ENCODE data around the gene PRKACA. TPM values are rescaled to one million over a fixed set of nuclear protein-coding genes. Genes with fewer than 3 reads are reported as not detected.

Gene PRKACA
- total RNA-seq, 1 donor from 2014 or later = 88.1 TPM

DNA sequence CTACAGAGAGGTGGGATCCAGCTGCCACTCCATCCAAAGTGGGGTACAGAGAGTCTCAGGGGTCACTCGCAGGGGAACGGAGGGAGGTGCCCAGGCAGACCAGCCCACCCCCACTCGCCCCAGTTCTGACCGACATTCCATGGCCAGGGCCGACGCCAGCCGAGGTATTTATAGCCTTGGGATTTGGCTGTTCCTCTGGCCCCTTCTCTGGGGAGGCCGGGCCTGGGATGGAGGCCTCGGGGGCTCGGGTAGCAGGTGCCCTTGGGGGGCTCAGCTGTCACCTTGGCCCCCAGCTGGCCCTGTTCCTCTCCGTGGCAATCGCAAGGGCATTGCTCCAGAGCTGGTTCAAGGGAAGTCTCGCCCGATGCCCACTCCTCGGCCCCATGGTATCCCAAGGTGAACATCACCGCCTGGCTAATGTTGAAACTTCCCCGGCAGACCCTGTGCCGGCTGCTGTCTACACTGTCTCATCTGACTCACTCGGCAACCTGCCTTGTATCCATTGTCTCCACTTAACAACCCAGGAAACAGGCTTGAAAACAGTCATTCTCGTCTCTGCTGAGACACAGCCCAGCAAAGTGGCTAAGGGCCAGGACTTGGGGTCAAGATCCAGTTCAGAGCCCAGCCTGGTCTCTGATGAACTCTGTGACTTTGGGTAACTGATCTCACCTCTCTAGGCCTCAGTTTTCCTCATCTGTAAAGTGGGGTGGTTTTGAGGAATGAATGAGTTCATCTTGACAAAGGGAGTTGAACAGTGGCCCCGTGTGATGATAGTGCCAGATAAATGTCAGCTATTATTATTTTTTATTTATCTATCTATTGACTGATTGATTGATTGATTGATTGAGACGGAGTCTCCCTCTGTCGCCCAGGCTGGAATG, 9.7 kb downstream of the PRKACA start:
- no peaks in the 10 kb centered on the region for H3K27me3 Mint-ChIP-seq
- H3K4me3 Mint-ChIP-seq = no peak overlapping the region
- H3K9me3 Mint-ChIP-seq = no peaks in the 10 kb centered on the region
- H3K36me3 Mint-ChIP-seq = no peaks in the 10 kb centered on the region
- TF ChIP-seq, protein P1, sequence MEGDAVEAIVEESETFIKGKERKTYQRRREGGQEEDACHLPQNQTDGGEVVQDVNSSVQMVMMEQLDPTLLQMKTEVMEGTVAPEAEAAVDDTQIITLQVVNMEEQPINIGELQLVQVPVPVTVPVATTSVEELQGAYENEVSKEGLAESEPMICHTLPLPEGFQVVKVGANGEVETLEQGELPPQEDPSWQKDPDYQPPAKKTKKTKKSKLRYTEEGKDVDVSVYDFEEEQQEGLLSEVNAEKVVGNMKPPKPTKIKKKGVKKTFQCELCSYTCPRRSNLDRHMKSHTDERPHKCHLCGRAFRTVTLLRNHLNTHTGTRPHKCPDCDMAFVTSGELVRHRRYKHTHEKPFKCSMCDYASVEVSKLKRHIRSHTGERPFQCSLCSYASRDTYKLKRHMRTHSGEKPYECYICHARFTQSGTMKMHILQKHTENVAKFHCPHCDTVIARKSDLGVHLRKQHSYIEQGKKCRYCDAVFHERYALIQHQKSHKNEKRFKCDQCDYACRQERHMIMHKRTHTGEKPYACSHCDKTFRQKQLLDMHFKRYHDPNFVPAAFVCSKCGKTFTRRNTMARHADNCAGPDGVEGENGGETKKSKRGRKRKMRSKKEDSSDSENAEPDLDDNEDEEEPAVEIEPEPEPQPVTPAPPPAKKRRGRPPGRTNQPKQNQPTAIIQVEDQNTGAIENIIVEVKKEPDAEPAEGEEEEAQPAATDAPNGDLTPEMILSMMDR (conservative IDR thresholded peaks at IDR 0.05) = no peak
- peaks cover 2% of the 10 kb centered on the region for H3K4me1 Mint-ChIP-seq (ENCODE audit: unreplicated experiment)
- no peak for DNase-seq (ENCODE audit: extremely low spot score, unreplicated experiment)
- no peak overlapping the region for H3K27ac Mint-ChIP-seq

DNA sequence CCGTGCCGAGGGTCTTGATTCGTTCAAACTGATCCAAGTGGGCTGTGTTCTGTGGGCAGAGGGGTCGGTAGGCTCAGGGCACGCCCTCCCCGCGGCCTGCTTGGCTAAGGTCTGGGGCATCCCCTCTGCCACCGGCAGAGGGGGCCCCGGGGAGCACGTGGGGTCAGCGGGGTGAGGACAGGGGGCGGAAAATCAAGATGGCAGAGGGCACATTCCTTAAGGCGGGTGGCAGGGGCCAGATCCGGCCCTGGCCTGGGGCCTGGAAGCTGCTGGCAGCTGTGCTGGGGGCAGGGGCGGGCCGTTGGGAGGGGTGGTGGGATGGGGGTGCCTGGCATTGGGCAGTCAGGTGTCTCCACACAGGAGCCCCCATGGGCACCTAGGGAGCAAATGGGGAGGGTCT, 10.7 kb downstream of the PRKACA start:
- no peaks in the 10 kb centered on the region for H3K9me3 Mint-ChIP-seq

DNA sequence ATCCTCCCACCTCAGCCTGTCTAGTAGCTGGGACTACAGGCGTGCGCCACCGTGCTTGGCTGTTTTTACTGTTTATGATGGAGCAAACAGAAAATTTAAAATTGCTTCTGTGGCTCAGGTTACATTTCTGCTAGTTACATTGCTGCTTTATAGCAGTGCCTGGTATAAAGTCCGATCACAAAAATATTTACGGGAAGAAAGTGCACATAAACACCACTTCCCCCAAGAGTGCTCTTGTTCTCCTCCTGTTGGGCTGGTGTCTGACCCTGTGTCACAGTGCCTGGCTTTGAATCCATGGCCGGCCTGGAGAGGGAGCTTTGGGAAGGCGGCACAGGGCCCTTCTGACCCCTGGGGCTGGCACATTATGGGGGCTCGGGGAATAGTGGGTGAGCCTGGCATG, 11.9 kb downstream of the PRKACA start:
- TF ChIP-seq, protein P1 (conservative IDR thresholded peaks at IDR 0.05) = no peak
- H3K27ac Mint-ChIP-seq = no peak overlapping the region
- H3K9me3 Mint-ChIP-seq = no peaks in the 10 kb centered on the region
- H3K4me3 Mint-ChIP-seq = no peak overlapping the region
- DNase-seq (ENCODE audit: extremely low spot score, unreplicated experiment) = no peak
- no peaks in the 10 kb centered on the region for H3K4me1 Mint-ChIP-seq (ENCODE audit: unreplicated experiment)
- peaks cover 2% of the 10 kb centered on the region for H3K36me3 Mint-ChIP-seq
- H3K27me3 Mint-ChIP-seq = no peaks in the 10 kb centered on the region

More for the DNA sequence above, 10.7 kb downstream of the PRKACA start:
- Mint-ChIP-seq H3K27me3 (no peaks in the 10 kb centered on the region), H3K27ac (no peak overlapping the region), H3K4me1 (ENCODE audit: unreplicated experiment) (no peaks in the 10 kb centered on the region), H3K4me3 (no peak overlapping the region), H3K36me3 (no peaks in the 10 kb centered on the region)
- DNase-seq (ENCODE audit: extremely low spot score, unreplicated experiment) = no peak
- TF ChIP-seq, protein P1 (conservative IDR thresholded peaks at IDR 0.05) = no peak

DNA sequence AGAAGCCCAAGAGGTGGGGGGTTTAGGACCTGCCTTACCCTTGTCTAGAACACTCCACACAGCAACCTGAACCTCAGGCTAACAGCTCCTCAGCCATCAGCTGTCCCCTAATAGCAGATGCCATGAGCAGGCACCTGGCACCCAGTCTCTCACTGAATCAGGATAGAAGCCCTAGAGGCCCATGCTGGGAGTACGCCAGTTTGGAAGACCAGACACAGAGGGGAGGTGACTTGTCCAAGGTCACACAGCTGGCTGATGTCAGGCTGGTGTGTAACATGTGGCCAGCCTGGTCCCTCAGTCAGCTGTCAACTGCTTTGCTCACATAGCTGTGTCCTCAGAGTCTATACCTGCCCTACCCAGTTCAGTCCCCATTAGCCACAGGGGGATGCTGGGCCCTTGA, 14.3 kb downstream of the PRKACA start:
- DNase-seq (ENCODE audit: extremely low spot score, unreplicated experiment) = no peak
- Mint-ChIP-seq H3K36me3 (peaks cover 3% of the 10 kb centered on the region), H3K9me3 (no peaks in the 10 kb centered on the region), H3K4me1 (ENCODE audit: unreplicated experiment) (no peaks in the 10 kb centered on the region), H3K4me3 (no peak overlapping the region), H3K27me3 (no peaks in the 10 kb centered on the region), H3K27ac (no peak overlapping the region)
- TF ChIP-seq, protein P1 (conservative IDR thresholded peaks at IDR 0.05) = no peak

DNA sequence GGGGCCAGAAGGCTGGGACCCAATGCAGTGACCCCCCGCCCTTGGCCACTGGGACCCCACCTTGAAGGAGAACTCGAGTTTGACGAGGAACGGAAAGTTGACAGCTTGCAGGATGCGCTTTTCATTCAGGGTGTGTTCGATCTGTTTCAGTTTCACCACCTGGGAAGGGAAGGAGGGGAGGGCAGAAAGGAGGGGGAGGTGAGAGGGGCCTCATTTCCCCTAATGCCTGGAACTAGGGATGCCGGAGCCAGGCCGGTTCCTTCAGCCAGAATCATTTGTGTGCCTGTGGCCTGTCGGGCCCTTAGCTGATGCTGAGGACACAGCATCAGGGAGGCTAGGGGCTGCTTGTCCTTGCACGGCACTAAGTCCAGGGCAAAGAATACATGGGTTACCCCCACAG, 14.8 kb downstream of the PRKACA start:
- no peak overlapping the region for H3K4me3 Mint-ChIP-seq
- H3K27ac Mint-ChIP-seq = no peak overlapping the region
- H3K4me1 Mint-ChIP-seq (ENCODE audit: unreplicated experiment) = no peaks in the 10 kb centered on the region
- TF ChIP-seq, protein P1 (conservative IDR thresholded peaks at IDR 0.05) = no peak
- DNase-seq (ENCODE audit: extremely low spot score, unreplicated experiment) = no peak
- H3K36me3 Mint-ChIP-seq = peaks cover 3% of the 10 kb centered on the region
- no peaks in the 10 kb centered on the region for H3K27me3 Mint-ChIP-seq
- H3K9me3 Mint-ChIP-seq = no peaks in the 10 kb centered on the region
